ENCODE data around the gene HMG20A. TPM values are rescaled to one million over a fixed set of nuclear protein-coding genes. Genes with fewer than 3 reads are reported as not detected.
"Not testable (repeated sequence)": the region's sequence is repeated elsewhere in the genome, so short reads cannot be mapped to it uniquely, and the experiment has no call there.

The HMG20A gene
- total RNA-seq, result 56.3 and 57.0 TPM in 2 replicates

- intact Hi-C loops (cut with micrococcal nuclease), result loop anchor here (1.0 to 10.0 kb wide), 11 partner anchors 10 to 1968 kb away; partner anchors contain the start of genes RCN2, SCAPER, SIN3A and TSPAN3
Observed at GRCh38 chr15:77420610-77421369, at the start of gene HMG20A. Gene HMG20A, plus strand, starts transcription at chr15:77420888. Its CDS starts 37,520 bp downstream, at chr15:77458408.

GRCh38 chr15:77371850-77372563 lies 48.7 kb upstream of the HMG20A start:
- intact Hi-C loops (cut with micrococcal nuclease), result no loop called here

GRCh38 chr15:77373441-77373840 lies 47.2 kb upstream of the HMG20A start:
- intact Hi-C loops (cut with micrococcal nuclease), result no loop called here

GRCh38 chr15:77375133-77375532 lies 45.6 kb upstream of the HMG20A start:
- intact Hi-C loops (cut with micrococcal nuclease), result no loop called here

GRCh38 chr15:77376770-77377169 lies 43.9 kb upstream of the HMG20A start:
- intact Hi-C loops (cut with micrococcal nuclease), result no loop called here

GRCh38 chr15:77380033-77380432 lies 40.7 kb upstream of the HMG20A start:
- intact Hi-C loops (cut with micrococcal nuclease), result no loop called here

GRCh38 chr15:77384086-77384485 lies 36.6 kb upstream of the HMG20A start:
- intact Hi-C loops (cut with micrococcal nuclease), result no loop called here

GRCh38 chr15:77384589-77385359 lies 35.9 kb upstream of the HMG20A start:
- intact Hi-C loops (cut with micrococcal nuclease), result no loop called here

- intact Hi-C loops (cut with micrococcal nuclease), result no loop called here
Observed at GRCh38 chr15:77386626-77387025, 34.1 kb upstream of the HMG20A start.

- intact Hi-C loops (cut with micrococcal nuclease), result no loop called here
Observed at GRCh38 chr15:77387365-77388105, 33.2 kb upstream of the HMG20A start.

GRCh38 chr15:77391372-77391951 lies 29.2 kb upstream of the HMG20A start:
- intact Hi-C loops (cut with micrococcal nuclease), result no loop called here

- intact Hi-C loops (cut with micrococcal nuclease), result no loop called here
Observed at GRCh38 chr15:77392762-77393470, 27.8 kb upstream of the HMG20A start.

- intact Hi-C loops (cut with micrococcal nuclease), result no loop called here
Observed at GRCh38 chr15:77393471-77393840, 27.2 kb upstream of the HMG20A start.

- intact Hi-C loops (cut with micrococcal nuclease), result no loop called here
Observed at GRCh38 chr15:77395013-77395774, 25.5 kb upstream of the HMG20A start.

GRCh38 chr15:77396692-77397091 lies 24.0 kb upstream of the HMG20A start:
- intact Hi-C loops (cut with micrococcal nuclease), result no loop called here

- intact Hi-C loops (cut with micrococcal nuclease), result no loop called here
Observed at GRCh38 chr15:77398927-77399326, 21.8 kb upstream of the HMG20A start.

- intact Hi-C loops (cut with micrococcal nuclease), result no loop called here
Observed at GRCh38 chr15:77400258-77400657, 20.4 kb upstream of the HMG20A start.

GRCh38 chr15:77402740-77403379 lies 17.8 kb upstream of the HMG20A start:
- intact Hi-C loops (cut with micrococcal nuclease), result no loop called here

GRCh38 chr15:77406173-77406759 lies 14.4 kb upstream of the HMG20A start:
- intact Hi-C loops (cut with micrococcal nuclease), result not testable (repeated sequence)
